ENCODE data around the gene DUSP9.

- no peak for TF ChIP-seq CTCF (IDR thresholded peaks at IDR 0.05; ENCODE audit: extremely low read depth in 1 of 2, insufficient read depth in 1 of 2, low read depth in 1 of 2, low read length in 2 of 2)
- no peak for TF ChIP-seq POLR2A (IDR thresholded peaks at IDR 0.05; ENCODE audit: low read depth, low read length)
- TF ChIP-seq, protein P1, sequence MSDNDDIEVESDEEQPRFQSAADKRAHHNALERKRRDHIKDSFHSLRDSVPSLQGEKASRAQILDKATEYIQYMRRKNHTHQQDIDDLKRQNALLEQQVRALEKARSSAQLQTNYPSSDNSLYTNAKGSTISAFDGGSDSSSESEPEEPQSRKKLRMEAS (IDR thresholded peaks at IDR 0.05; ENCODE audit: insufficient read depth, insufficient read length): no peak
- no peak for TF ChIP-seq POLR2AphosphoS5 (IDR thresholded peaks at IDR 0.05; ENCODE audit: insufficient read depth, low read depth, low read length)
Observed at GRCh38 chrX:153600032-153600373, 47.0 kb upstream of the DUSP9 start.
